ENCODE results near the gene VN1R5. TPM values are rescaled to one million over a fixed set of nuclear protein-coding genes. Genes with fewer than 3 reads are reported as not detected.

VN1R5 gene
- total and polyA plus RNA-seq, 9 donors: not detected

- no peaks in the 10 kb centered on the region for H3K36me3 ChIP-seq
- no peak overlapping the region for H3K27ac ChIP-seq
- no peak overlapping the region for H3K4me3 ChIP-seq
- DNase-seq: no peak
- H3K27me3 ChIP-seq: no peaks in the 10 kb centered on the region
- H3K4me1 ChIP-seq (ENCODE audit: insufficient read depth): no peaks in the 10 kb centered on the region
- intact Hi-C loops (cut with DNase I): no loop called here
- TF ChIP-seq CTCF (IDR thresholded peaks at IDR 0.05): no peak
- WGBS, 3 donors: 89 to 98% (median 97%) methylated on average over 2 of the region's 2 CpGs
- no peaks in the 10 kb centered on the region for H3K9me3 ChIP-seq
Observed at GRCh38 chr1:247304031-247304430, 48.2 kb downstream of the VN1R5 start.

Small RNA genes lying within 50 kb of the gene (small RNA-seq; reads per million reads assigned to genes)
- not detected for gene RF00019

Other genes with a start within 250 kb of the VN1R5 start
- 1 to 10 TPM in 1 of 7 donors, under 1 TPM in 2, not detected in 4; 0.28 to 3.4 (median 0.72) TPM for gene ZNF695, start 248.0 kb upstream of the VN1R5 start, total RNA-seq
- gene ZNF695, start 248.0 kb upstream of the VN1R5 start, polyA plus RNA-seq: under 1 TPM; 0.23 to 0.35 TPM
- gene ZNF670, start 177.3 kb upstream of the VN1R5 start, total RNA-seq: 1 to 10 TPM; 1.3 to 5.3 (median 4.4) TPM
- 1 to 10 TPM; 2.7 to 3.1 TPM for gene ZNF670, start 177.3 kb upstream of the VN1R5 start, polyA plus RNA-seq
- 10 to 100 TPM in 2 of 7 donors, 1 to 10 TPM in 5; 5.0 to 11.5 (median 7.3) TPM for gene ZNF669, start 151.7 kb upstream of the VN1R5 start, total RNA-seq
- 10 to 100 TPM in 1 of 2 donors, 1 to 10 TPM in 1; 7.3 to 10.0 TPM for gene ZNF669, start 151.7 kb upstream of the VN1R5 start, polyA plus RNA-seq
- gene ZNF124, start 84.1 kb upstream of the VN1R5 start, total RNA-seq: 10 to 100 TPM; 33.3 to 94.6 (median 61.0) TPM
- gene ZNF124, start 84.1 kb upstream of the VN1R5 start, polyA plus RNA-seq: 1 to 10 TPM; 3.4 to 4.0 TPM
- 10 to 100 TPM; 31.8 to 53.8 (median 42.4) TPM for gene ZNF496, start 75.8 kb downstream of the VN1R5 start, total RNA-seq
- 10 to 100 TPM; 19.3 to 28.6 TPM for gene ZNF496, start 75.8 kb downstream of the VN1R5 start, polyA plus RNA-seq
- gene NLRP3, start 160.1 kb downstream of the VN1R5 start, total RNA-seq: 1 to 10 TPM in 6 of 7 donors, under 1 TPM in 1; 0.61 to 1.7 (median 1.2) TPM
- 1 to 10 TPM in 1 of 2 donors, under 1 TPM in 1; 0.50 to 2.2 TPM for gene NLRP3, start 160.1 kb downstream of the VN1R5 start, polyA plus RNA-seq
- gene OR2B11, start 202.0 kb downstream of the VN1R5 start, total RNA-seq: not detected
- gene OR2B11, start 202.0 kb downstream of the VN1R5 start, polyA plus RNA-seq: not detected